Neuronal stem cell (in vitro differentiated cells): Measurements from ENCODE around the gene USPL1.
A peak's percentile ranks its signal among the peaks of the same experiment; 100 is the strongest.

Experiments
- DNase-seq: peaks from one replicate; pipeline ENCODE4 v3.0.0-alpha.2; 2013; ENCODE audit warnings: low spot score
- H2AFZ ChIP-seq: one replicate; pipeline ENCODE4 v1.6.1; 2013; ENCODE audit warnings: mild to moderate bottlenecking, low read length, inconsistent platforms
- H2AK5ac ChIP-seq: 2 replicates; pipeline ENCODE4 v1.6.1; 2013; ENCODE audit warnings: low read depth, mild to moderate bottlenecking, inconsistent platforms, low read length, moderate library complexity, mixed read lengths
- H2BK120ac ChIP-seq: 2 replicates; pipeline ENCODE4 v1.6.1; 2013; ENCODE audit warnings: low read depth, mild to moderate bottlenecking, inconsistent platforms, low read length, moderate library complexity, mixed read lengths
- H2BK12ac ChIP-seq: one replicate; pipeline ENCODE4 v1.6.1; 2013; ENCODE audit warnings: low read length, inconsistent platforms
- H2BK15ac ChIP-seq: 2 replicates; pipeline ENCODE4 v1.6.1; 2013; ENCODE audit warnings: mild to moderate bottlenecking, low read length, inconsistent platforms, mixed read lengths
- H2BK5ac ChIP-seq: one replicate; pipeline ENCODE4 v1.6.1; 2013; ENCODE audit warnings: inconsistent platforms, mild to moderate bottlenecking, low read length, moderate library complexity
- H3K14ac ChIP-seq: one replicate; pipeline ENCODE4 v1.6.1; 2013; ENCODE audit warnings: low read length, inconsistent platforms
- H3K18ac ChIP-seq: 2 replicates; pipeline ENCODE4 v1.6.1; 2013; ENCODE audit warnings: low read length, inconsistent platforms
- H3K23ac ChIP-seq: 2 replicates; pipeline ENCODE4 v1.6.1; 2013; ENCODE audit warnings: low read depth, mild to moderate bottlenecking, mixed read lengths, low read length, inconsistent platforms; ENCODE audit not compliant: poor library complexity
- H3K27ac ChIP-seq: replicated peaks from 3 replicates; pipeline ENCODE4 v1.5.1; 2013; ENCODE audit warnings: low read length, inconsistent platforms
- H3K27me3 ChIP-seq, 3 experiments: 2 replicates each; pipeline ENCODE4 v1.6.1; 2013; ENCODE audit warnings: low read length in 3 of 3, mild to moderate bottlenecking in 2 of 3, inconsistent platforms in 1 of 3, low read depth in 1 of 3, mixed read lengths in 1 of 3, moderate library complexity in 1 of 3; ENCODE audit not compliant: control insufficient read depth in 3 of 3, insufficient read depth in 3 of 3
- H3K36me3 ChIP-seq, 2 donors: replicated peaks in 1 of 2; 2 replicates each; pipeline ENCODE4 v1.6.1; 2013; ENCODE audit warnings: low read length in 2 of 2; ENCODE audit not compliant: control insufficient read depth in 2 of 2, insufficient read depth in 2 of 2
- H3K4ac ChIP-seq: 2 replicates; pipeline ENCODE4 v1.6.1; 2013; ENCODE audit warnings: inconsistent platforms, mild to moderate bottlenecking, low read length, moderate library complexity
- H3K4me1 ChIP-seq, 2 donors: 1 replicate in 1 of 2; 2 replicates in 1 of 2; pipeline ENCODE4 v1.6.1; 2013; ENCODE audit warnings: low read length in 2 of 2, low read depth in 1 of 2; ENCODE audit not compliant: control insufficient read depth in 2 of 2, insufficient read depth in 1 of 2
- H3K4me2 ChIP-seq: one replicate; pipeline ENCODE4 v1.6.1; 2013; ENCODE audit warnings: mild to moderate bottlenecking, low read length, inconsistent platforms; ENCODE audit not compliant: insufficient read depth, poor library complexity, severe bottlenecking
- H3K4me3 ChIP-seq, 2 donors: 2 replicates each; pipeline ENCODE4 v1.5.1; 2013; ENCODE audit warnings: low read length in 2 of 2, mild to moderate bottlenecking in 2 of 2, inconsistent platforms in 1 of 2, moderate library complexity in 1 of 2
- H3K79me1 ChIP-seq: one replicate; pipeline ENCODE4 v1.6.1; 2013; ENCODE audit warnings: low read depth, mild to moderate bottlenecking, inconsistent platforms, low read length, moderate library complexity
- H3K9ac ChIP-seq: one replicate; pipeline ENCODE4 v1.6.1; 2013; ENCODE audit warnings: mild to moderate bottlenecking, low read depth, low read length, inconsistent platforms; ENCODE audit not compliant: poor library complexity
- H3K9me3 ChIP-seq, 2 donors: replicated peaks in 1 of 2; 2 replicates each; pipeline versions ENCODE3 to v1.6.1; 2013; ENCODE audit warnings: low read length in 2 of 2, mild to moderate bottlenecking in 2 of 2, inconsistent platforms in 1 of 2, low read depth in 1 of 2, mixed read lengths in 1 of 2, moderate library complexity in 1 of 2; ENCODE audit not compliant: control insufficient read depth in 2 of 2, insufficient read depth in 1 of 2
- H4K8ac ChIP-seq: one replicate; pipeline ENCODE4 v1.6.1; 2013; ENCODE audit warnings: low read depth, mild to moderate bottlenecking, inconsistent platforms, low read length, moderate library complexity
- H4K91ac ChIP-seq: one replicate; pipeline ENCODE4 v1.6.1; 2013; ENCODE audit warnings: low read length, low read depth, mild to moderate bottlenecking, inconsistent platforms; ENCODE audit not compliant: poor library complexity
- WGBS, 2 donors: extraction: QIAGEN DNeasy Blood & Tissue Kit; methylation state at CpG; one replicate each; pipeline ENCODE4 v1.1.7; 2013; ENCODE audit warnings: missing lambda C conversion rate in 2 of 2, mixed read lengths in 1 of 2; ENCODE audit not compliant: insufficient read length in 2 of 2, insufficient replicate concordance in 1 of 2; ENCODE audit errors: extremely low coverage in 2 of 2; 5-methylcytosine and 5-hydroxymethylcytosine counted together

Gene USPL1

DNA sequence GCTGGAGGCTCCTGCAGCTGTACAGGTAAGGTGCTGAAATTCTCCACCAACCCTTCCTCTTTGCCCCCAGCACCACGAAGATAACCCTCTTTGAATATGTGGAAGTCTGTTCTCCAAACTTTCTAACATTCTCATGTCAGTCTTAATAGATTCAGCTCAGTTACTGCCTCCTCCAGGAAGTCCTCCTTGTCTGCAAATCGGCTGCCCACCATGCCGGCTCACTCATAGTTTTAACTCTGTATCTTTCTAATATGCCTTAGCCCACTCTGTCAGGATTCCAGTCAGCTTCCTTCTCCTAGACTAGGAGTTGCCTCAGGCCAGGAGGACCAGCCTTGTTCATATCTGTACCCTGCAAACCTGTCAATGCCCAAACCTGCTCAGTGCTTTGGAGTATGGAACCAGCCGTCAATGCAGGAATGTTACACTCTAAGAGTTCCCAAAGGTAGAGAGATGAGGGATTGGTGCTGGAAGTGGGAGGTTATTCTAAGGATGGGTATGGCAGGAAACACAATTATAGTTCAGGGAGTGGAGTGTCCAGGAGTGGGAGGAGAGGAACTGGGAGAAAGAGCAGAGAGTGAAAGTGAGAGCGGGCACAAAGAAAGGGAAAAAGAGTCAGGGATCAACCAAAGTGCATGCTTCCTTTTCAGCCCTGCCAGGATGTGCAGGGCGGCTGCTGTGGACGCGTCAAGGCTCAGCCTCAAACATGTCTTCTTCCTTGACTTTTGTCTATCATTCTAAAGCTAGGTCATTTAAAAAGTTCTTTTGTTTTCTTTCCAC is 79.6 kb downstream of the USPL1 start:
- no peaks in the 10 kb centered on the region for H3K79me1 ChIP-seq

DNA sequence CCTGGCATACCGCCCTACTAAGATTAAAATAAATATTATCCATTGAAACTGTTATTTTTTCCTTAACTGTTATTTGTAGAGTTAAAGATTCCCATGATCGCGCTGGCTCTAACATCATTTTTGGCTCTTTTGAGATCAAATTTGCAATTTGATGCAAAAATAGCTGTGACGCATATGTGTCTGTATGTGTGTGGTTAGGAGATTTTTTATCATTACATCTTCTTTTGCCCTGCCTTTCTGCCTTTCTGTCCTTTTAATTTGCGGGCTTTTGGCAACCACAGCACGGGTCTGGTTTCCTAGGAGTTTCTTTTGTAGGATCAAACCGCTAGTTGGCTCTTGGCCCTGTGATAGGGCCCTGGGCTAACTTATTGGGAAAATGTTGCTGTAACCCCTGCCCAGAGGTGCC is 80.3 kb downstream of the USPL1 start:
- DNase-seq = no peak
- Histone ChIP-seq H3K23ac (no peak overlapping the region), H2BK15ac (no peak overlapping the region), H3K4me2 (no peak overlapping the region), H4K8ac (no peak overlapping the region), H3K18ac (no peak overlapping the region), H2AFZ (no peak overlapping the region), H4K91ac (no peak overlapping the region), H2BK5ac (no peak overlapping the region), H3K4ac (no peak overlapping the region), H3K79me1 (no peaks in the 10 kb centered on the region), H3K36me3 (no peaks in the 10 kb centered on the region), H2BK120ac (no peak overlapping the region), H2BK12ac (no peak overlapping the region), H3K27ac (no peak overlapping the region), H3K14ac (no peak overlapping the region), H3K9me3 (no peaks in the 10 kb centered on the region), H3K4me3 (no peak overlapping the region), H3K27me3 (no peaks in the 10 kb centered on the region), H3K9ac (no peak overlapping the region), H2AK5ac (no peak overlapping the region), H3K4me1 (peaks cover 0 to 7% of the 10 kb centered on the region in 2 donors)
- WGBS, 2 donors = no CpG with 5 or more reads among the region's 7 CpGs

More for the DNA sequence above, 79.6 kb downstream of the USPL1 start:
- no CpG with 5 or more reads among the region's 8 CpGs for WGBS, 2 donors
- no peaks in the 10 kb centered on the region for H3K9me3 ChIP-seq
- H2BK120ac ChIP-seq = no peak overlapping the region
- no peak overlapping the region for H2BK5ac ChIP-seq
- no peak overlapping the region for H3K4me3 ChIP-seq
- no peak overlapping the region for H3K23ac ChIP-seq
- H2AK5ac ChIP-seq = no peak overlapping the region
- H3K9ac ChIP-seq = no peak overlapping the region
- no peak overlapping the region for H4K8ac ChIP-seq
- no peaks in the 10 kb centered on the region for H3K36me3 ChIP-seq
- H2AFZ ChIP-seq = no peak overlapping the region
- H3K4ac ChIP-seq = no peak overlapping the region
- H3K18ac ChIP-seq = no peak overlapping the region
- H2BK15ac ChIP-seq = no peak overlapping the region
- no peak overlapping the region for H2BK12ac ChIP-seq
- no peak overlapping the region for H4K91ac ChIP-seq
- no peak overlapping the region for H3K14ac ChIP-seq
- H3K4me1 ChIP-seq = peaks cover 0 to 7% of the 10 kb centered on the region in 2 donors
- H3K27ac ChIP-seq = no peak overlapping the region
- no peaks in the 10 kb centered on the region for H3K27me3 ChIP-seq
- H3K4me2 ChIP-seq = no peak overlapping the region
- no peak for DNase-seq

DNA sequence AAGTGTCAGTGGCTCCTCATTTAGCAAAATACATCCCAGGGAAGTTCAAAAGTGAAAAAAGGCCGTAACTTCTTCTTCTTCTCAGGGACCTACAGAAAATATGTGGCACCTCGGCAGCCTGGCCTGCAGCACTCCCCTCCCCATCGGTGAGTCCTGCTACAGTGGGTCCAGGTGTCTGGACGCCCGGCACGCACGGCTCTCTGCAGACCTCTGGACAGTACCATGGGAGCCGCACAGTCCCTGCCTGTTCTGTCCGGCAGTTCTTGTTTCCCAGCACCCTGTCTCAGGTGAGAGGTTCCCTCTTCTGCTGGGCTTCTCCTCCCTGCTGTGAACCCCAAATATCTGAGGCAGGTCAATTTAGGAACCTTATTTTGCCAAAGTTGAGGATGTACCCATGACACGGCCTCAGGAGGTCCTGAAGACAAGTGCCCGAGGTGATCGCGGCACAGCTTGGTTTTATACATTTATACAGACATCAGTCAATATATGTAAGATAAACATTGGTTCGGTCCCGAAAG is 80.8 kb downstream of the USPL1 start:
- no peak overlapping the region for H3K9ac ChIP-seq
- no CpG with 5 or more reads among the region's 15 CpGs for WGBS, 2 donors
- H3K27me3 ChIP-seq = no peaks in the 10 kb centered on the region
- peaks cover 0 to 7% of the 10 kb centered on the region in 2 donors for H3K4me1 ChIP-seq
- no peak overlapping the region for H2BK5ac ChIP-seq
- H3K79me1 ChIP-seq = no peaks in the 10 kb centered on the region
- H2BK12ac ChIP-seq = no peak overlapping the region
- no peaks in the 10 kb centered on the region for H3K36me3 ChIP-seq
- no peak overlapping the region for H4K8ac ChIP-seq
- H2AFZ ChIP-seq = no peak overlapping the region
- H2BK120ac ChIP-seq = no peak overlapping the region
- H3K4ac ChIP-seq = peak overlapping the region; percentile 29
- no peak overlapping the region for H3K18ac ChIP-seq
- no peak overlapping the region for H3K14ac ChIP-seq
- no peak overlapping the region for H3K23ac ChIP-seq
- no peak overlapping the region for H2AK5ac ChIP-seq
- no peaks in the 10 kb centered on the region for H3K9me3 ChIP-seq
- no peak overlapping the region for H3K27ac ChIP-seq
- H2BK15ac ChIP-seq = no peak overlapping the region
- no peak for DNase-seq
- no peak overlapping the region for H4K91ac ChIP-seq
- no peak overlapping the region for H3K4me3 ChIP-seq
- H3K4me2 ChIP-seq = no peak overlapping the region

DNA sequence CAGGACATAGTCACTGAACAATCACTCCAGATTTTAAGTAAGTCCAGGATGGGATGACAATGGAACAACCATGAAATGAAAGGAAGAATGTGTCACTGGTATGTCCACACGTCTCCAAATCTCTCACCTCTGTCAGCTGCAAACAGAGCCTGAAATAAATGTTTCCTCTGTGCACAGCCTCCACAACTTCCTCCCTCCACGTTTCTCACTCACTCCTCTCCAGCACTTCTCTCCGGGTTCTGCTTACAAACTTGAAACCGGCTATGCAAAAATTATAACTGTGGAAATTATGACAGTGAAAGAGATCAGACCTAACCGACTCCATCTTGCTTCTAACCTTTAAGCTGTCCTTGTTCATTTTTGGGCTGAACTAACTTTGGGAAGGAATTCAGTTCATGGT is 82.6 kb downstream of the USPL1 start:
- Histone ChIP-seq H3K18ac (no peak overlapping the region), H3K4me2 (no peak overlapping the region), H4K91ac (no peak overlapping the region), H2BK12ac (no peak overlapping the region), H3K9me3 (no peaks in the 10 kb centered on the region), H3K23ac (no peak overlapping the region), H4K8ac (no peak overlapping the region), H2BK120ac (no peak overlapping the region), H3K27ac (no peak overlapping the region), H3K4ac (no peak overlapping the region), H3K9ac (no peak overlapping the region), H2AFZ (no peak overlapping the region), H3K36me3 (no peaks in the 10 kb centered on the region), H3K4me3 (no peak overlapping the region), H2BK15ac (no peak overlapping the region), H2BK5ac (no peak overlapping the region), H3K27me3 (no peaks in the 10 kb centered on the region), H3K4me1 (peaks cover 0 to 7% of the 10 kb centered on the region in 2 donors), H3K14ac (no peak overlapping the region), H3K79me1 (no peaks in the 10 kb centered on the region), H2AK5ac (no peak overlapping the region)
- WGBS, 2 donors = no CpG with 5 or more reads among the region's 5 CpGs
- DNase-seq = no peak
